Kidney glomerular epithelial cell (primary cell): ENCODE results near the gene LRCOL1.
A peak's percentile ranks its signal among the peaks of the same experiment; 100 is the strongest.

Experiments used
- DNase-seq: peaks from one replicate; lab custom pipeline; 2025; lab: John Stamatoyannopoulos, UW

LRCOL1 gene

DNA sequence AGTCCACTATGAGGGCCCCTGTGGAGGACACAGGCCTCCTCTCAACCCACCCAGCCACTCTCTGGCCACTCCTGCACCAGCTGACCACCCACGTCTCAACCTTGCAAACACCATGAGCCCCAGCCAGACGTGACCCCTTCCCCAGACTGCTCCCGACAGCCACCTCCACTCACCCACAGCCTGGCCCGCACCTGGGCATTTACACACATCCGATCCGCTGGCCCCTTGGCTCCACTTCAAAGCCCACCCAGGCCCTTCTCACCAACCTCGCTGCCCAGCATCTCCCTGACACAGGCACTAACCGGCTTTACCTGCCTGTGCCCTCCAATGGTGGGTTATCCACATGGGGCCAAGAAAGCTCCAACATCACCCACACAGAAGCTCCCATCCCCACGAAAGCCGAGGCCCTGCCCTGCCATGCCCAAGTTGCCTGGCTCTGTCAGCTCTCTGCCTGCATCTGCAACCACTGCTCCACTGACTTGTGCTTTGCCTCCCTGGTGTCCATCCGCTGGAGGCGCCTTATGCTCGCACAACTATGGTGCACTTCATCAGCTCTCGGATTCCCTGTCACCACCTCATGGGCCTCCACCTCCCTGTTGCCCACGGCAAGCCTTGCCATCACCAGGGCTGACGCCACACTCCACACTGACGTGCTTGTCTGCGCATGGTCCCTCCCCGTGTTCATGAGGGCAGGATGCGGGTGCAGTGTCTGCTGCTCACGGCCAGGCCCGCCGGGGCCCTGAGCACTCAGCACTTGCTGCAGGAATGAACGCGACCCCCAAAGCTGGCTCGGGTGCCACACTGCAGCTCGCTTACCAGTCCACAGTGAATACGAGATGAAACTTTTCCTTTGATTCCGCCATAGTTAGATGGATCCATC is 24.9 kb upstream of the LRCOL1 start:
- no peak for DNase-seq

DNA sequence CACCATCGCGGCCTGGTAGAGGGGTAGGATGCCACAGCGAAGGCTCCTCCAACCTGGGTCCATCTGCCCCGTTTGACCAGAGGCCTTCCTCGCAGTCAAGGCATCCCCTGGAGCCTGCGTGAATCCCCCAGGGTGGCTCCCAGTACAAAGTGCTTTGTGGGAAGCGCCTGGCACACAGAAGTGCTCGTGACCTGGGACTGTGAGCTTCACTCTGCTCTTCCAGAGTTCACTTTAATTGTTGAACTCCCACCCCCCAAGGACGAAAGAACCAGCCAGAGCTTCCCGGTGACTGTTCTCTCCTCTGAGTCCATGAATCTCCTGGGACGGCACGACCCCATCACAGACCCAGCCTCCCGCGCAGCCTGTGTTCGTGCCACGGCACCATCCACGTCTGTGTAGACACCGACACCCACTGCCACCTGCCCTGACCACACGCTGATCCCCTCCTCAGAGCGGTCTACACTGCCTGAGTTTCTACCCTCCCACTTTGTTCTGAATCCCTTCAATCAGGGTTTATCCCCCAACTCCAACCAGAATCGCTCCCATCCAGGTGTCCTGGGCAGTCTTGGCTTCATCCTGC is 24.1 kb upstream of the LRCOL1 start:
- DNase-seq, result no peak

GRCh38 chr12:132633901-132634300 is 23.5 kb upstream of the LRCOL1 start:
- no peak for DNase-seq

- no peak for DNase-seq
Observed at GRCh38 chr12:132633398-132633797, 23.0 kb upstream of the LRCOL1 start.

- no peak for DNase-seq
Observed at GRCh38 chr12:132632521-132633228, 22.3 kb upstream of the LRCOL1 start.

DNA sequence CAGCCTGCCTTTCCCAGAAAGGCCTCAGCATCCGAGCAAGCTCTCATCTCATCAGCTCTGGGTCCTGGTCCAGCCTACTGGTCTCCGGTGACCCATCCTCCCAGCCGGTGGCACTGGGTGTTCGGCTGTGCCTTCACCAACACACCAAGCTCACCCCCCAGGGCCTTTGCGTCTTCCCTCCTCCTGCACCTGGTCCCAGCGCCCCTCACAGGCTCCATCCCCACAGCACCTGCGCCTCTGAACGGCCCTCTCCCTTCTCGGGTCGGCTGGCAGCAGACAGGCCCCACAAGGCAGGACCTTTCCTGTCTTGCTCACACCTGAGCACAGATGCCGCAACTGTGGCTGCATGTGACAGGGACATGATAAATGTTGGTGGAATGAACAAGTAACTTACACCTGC is 21.3 kb upstream of the LRCOL1 start:
- DNase-seq, result no peak

GRCh38 chr12:132630672-132631071 is 20.3 kb upstream of the LRCOL1 start:
- no peak for DNase-seq

DNA sequence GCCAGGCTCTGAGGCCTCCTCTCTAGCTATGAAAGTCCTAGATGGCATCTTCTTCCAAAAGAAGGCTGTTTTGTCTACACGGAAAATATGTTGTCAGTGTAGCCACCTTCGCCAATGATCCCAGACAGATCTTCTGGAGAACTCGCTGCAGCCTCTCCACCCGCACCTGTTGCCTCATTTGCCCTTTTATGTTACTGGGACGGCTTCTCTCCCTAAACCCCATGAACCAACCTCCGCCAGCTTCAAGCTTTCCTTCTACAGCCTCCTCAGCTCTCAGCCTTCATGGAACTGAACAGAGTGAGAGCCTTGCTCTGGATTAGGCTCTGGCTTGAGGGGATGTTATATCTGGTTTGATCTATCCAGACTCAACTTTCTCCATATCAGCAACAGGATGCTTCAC is 18.9 kb upstream of the LRCOL1 start:
- DNase-seq, result no peak

- no peak for DNase-seq
Observed at GRCh38 chr12:132625731-132626430, 15.5 kb upstream of the LRCOL1 start.

- no peak for DNase-seq
Observed at GRCh38 chr12:132624910-132625630, 14.7 kb upstream of the LRCOL1 start.

DNA sequence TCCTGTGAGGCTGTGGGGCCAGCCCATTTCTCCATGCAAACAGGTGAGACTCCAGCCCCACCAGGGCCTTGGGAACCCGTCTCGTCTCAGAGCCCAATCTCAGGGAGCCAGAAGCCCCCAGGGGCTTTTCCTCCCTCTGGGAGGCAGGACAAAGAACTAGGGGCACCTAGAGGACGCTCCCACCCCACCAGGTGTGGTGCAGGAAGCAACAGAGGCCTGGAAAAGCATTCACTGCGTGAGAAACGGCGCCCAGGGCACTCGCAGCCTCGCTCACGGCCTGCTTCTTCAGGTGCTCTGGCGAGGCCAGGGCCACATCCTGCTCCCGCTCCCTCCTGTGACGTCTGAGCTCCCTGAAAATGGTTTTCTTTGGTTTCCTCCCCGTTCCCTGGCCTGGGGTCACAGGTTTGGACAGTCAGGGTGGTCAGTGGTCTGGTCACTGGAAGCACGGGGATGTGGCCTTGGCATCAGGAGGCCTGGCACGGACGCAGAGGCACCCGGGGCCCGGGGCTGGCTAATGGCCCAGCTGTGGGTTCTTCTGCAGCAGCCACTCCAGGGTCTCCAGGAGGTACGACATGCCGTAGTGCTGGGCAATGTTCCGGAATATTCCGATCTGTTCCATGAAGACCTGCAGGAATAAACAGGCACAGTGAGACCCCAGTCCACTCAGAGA is 13.9 kb upstream of the LRCOL1 start:
- DNase-seq, result no peak

DNA sequence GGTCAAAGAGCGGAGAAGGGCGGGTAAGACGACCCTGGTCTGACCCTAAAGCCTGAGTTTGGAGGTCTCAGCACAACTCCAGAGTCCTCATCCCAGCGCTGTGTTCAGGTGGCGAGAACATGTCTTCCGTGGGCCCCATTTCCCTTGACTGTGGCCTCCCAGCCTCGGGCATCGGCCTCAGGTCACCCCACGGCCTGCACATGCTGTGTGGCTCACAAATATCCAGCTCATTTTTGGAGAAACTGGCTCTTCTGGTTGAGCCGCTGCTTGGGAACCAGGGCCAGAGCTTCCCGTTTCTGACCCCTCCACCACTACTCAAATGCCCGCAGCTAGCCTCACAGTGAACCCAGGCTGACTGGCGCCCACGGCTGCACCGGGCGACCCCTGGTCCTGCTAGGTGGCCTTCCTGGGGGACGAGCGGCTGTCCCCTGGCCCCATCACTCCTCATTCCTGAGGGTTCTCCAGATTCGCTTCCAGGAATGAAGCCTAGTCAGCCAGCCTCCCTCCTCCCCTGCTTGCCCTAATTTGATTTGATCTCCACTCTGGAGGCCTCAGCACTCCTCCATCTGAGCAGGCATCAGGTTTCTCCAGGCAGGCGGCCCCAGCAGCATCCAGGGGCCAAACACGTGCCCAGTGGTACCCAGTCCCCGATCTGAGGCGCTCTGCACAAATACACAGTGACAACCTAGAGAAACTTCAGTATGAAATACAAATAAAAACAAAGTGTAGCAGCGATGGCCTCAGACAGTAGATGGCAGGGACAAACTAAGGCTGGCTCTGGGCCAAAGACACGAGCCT is 12.9 kb upstream of the LRCOL1 start:
- no peak for DNase-seq

DNA sequence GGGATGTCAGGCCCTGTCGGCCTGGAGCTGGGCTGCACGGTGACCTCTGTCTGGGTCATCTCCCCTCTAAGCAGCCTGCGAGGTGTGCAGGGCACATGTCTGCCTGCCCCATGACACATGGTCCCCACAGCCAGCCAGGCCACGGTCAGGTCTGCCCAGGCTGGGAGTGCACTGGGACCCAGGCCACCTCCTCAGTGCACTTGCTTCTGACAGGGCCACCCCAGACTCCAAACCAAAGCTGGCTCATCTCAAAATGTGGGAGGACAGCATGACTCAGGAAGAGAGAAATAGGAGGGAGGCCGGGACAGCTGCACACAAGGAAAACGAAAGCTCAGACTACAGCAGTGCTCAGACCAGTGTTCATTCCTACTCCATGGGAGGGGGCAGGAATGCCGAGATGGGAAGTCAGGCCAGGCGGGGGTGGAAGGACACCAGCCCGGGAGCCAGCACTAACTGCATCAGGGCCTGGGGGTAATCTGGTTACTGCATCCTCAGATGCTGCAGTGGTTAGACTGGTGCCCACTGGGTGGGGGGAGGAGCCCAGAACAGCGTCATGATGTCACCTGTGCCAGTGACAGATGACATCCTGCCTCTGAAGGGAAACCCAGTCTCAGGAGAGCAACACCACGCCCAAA is 12.2 kb upstream of the LRCOL1 start:
- peak; percentile 82 for DNase-seq

DNA sequence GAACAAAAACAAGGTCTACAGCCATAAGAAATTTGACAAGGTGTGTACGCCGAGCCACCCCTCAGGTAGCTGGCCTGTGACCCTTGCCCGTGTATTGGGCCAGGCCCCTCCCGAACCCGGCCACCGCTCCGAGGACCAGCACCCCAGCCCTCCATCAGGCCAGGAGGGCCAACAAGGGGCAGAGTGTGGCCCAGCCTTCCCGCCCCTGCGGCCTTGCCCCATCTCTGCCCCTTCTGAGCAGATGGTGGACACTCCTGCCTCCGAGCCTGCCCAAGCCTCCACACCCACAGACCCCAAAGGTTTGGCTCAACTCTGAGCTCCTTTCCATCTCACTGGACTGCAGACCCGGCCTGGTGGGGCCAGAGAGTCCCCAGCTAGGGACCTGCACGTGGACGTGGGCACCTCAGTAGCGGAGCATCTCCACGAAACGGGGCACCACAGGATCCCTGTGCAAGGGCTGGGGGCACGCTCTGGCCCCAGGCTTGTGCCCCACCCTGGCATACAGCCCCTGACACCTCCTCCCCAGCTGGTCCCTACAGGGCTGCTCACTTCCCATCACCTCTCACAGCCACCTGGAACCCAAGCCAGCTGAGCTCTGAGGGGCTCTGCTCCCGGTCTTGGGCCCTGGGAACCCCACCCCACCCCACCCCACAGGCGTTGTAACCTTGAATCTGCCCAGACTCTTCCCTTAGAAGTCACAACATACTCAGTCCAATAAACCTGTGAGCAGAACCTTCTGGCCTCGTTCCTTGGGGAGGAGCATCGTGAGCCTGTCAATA is 11.5 kb upstream of the LRCOL1 start:
- no peak for DNase-seq

DNA sequence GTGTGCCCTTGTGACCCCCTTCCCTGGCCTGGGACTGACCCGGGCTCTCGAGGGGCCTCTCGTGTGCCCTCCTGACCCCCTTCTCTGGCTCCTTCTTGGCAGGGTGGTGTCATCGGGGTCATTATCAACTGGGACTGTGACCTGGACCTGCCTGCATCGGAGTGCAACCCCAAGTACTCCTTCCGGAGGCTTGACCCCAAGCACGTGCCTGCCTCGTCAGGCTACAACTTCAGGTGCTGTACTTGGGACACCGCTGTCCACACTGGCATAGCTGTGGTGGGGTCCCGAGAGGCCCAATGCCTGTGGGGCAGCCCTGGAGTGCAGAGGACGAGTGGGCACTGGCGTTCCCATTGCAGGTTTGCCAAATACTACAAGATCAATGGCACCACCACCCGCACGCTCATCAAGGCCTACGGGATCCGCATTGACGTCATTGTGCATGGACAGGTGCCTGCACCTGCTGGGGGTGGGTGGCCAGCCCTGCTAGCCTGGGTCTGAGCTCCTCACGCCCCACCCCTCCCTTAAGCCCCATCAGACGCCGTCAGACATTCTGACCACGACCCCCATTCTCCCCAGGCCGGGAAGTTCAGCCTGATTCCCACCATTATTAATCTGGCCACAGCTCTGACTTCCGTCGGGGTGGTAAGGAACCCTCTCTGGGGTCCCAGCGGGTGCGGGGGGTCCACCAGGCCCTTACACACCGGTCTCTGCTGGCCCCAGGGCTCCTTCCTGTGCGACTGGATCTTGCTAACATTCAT is 10.7 kb upstream of the LRCOL1 start:
- DNase-seq, result no peak

DNA sequence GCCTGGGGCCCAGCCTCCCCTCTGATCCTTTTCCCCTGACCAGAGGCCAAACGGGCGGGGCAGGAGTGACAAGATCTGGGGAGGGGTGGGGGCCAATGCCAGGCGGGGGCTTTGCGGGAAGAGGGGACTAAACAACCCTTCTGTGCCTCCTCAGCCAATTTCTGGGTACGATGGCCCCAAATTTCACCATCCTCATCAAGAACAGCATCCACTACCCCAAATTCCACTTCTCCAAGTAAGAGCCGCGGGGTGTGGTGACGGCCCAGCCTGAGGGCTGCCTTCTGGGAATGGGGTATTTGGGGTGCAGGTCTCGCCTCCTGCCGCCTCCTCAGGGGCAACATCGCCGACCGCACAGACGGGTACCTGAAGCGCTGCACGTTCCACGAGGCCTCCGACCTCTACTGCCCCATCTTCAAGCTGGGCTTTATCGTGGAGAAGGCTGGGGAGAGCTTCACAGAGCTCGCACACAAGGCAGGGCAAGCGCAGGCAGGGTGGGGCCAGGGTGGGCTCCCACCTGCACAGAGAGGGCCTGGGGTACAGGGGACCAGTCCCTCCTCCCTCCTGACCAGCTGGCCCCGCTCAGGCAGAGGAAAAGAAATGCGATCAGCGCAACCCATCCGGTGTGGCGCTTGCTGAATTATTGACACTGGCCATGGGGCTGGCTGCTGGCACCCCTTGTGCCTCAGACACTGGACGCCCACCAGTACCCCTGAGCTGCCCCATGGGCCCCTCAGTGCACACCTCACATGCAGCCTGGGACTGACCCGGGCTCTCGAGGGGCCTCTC is 9.9 kb upstream of the LRCOL1 start:
- DNase-seq, result no peak

DNA sequence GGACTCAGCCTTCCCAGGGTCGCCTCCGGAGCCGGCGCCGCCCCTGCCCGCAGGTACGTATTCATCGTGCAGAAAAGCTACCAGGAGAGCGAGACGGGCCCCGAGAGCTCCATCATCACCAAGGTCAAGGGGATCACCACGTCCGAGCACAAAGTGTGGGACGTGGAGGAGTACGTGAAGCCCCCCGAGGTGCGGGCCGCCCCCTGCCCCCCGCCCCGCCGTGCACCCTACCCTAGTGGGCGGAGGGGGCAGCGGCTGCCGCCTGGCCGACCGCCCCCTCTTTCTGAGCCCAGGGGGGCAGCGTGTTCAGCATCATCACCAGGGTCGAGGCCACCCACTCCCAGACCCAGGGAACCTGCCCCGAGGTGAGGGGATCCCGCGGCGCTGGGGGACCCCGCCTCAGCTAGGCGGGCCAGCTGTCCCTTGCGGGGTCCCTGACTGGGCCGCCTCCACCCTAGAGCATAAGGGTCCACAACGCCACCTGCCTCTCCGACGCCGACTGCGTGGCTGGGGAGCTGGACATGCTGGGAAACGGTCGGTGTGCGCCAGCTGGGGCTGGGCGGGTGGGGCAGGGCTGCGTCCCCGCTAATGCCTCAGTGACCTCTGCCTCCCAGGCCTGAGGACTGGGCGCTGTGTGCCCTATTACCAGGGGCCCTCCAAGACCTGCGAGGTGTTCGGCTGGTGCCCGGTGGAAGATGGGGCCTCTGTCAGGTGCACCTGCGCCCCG is 9.2 kb upstream of the LRCOL1 start:
- DNase-seq, result no peak
